ENCODE measurements around the gene MYOT.

MYOT gene

GRCh38 chr5:137902408-137903133 is 34.9 kb downstream of the MYOT start:
- no peak for DNase-seq

- DNase-seq, result no peak
Observed at GRCh38 chr5:137914758-137915157, 47.1 kb downstream of the MYOT start.

- no peak for DNase-seq
Observed at GRCh38 chr5:137916923-137917322, 49.3 kb downstream of the MYOT start.

GRCh38 chr5:137921931-137922330 is 54.3 kb downstream of the MYOT start:
- no peak for DNase-seq

GRCh38 chr5:137923856-137924255 is 56.2 kb downstream of the MYOT start:
- DNase-seq, result no peak

GRCh38 chr5:137932800-137933199 is 65.1 kb downstream of the MYOT start:
- DNase-seq, result no peak

- DNase-seq, result no peak
Observed at GRCh38 chr5:137933491-137933911, 65.8 kb downstream of the MYOT start.

GRCh38 chr5:137935190-137935589 is 67.5 kb downstream of the MYOT start:
- DNase-seq, result no peak

- no peak for DNase-seq
Observed at GRCh38 chr5:137935694-137936093, 68.0 kb downstream of the MYOT start.
